GM10266 (cell line): ENCODE data around the gene CLSTN2.

Experiments
- DNase-seq: peaks from one replicate; pipeline ENCODE4 v3.0.0; 2012; ENCODE audit errors: extremely low spot score
- CTCF ChIP-seq: IDR thresholded peaks from 2 replicates; pipeline ENCODE4 v1.5.1; 2012; ENCODE audit warnings: mild to moderate bottlenecking, low read depth; ENCODE audit not compliant: control insufficient read depth, insufficient read depth; ENCODE audit errors: missing control alignments

CLSTN2 gene

GRCh38 chr3:140166861-140167599 lies 232.0 kb downstream of the CLSTN2 start:
- no peak for DNase-seq
- TF ChIP-seq CTCF: no peak

- no peak for DNase-seq
- no peak for TF ChIP-seq CTCF
These were observed 232.8 kb downstream of the CLSTN2 start for GRCh38 chr3:140167600-140168281.

- DNase-seq: peak; percentile 56
- no peak for TF ChIP-seq CTCF
These were observed 235.6 kb downstream of the CLSTN2 start for GRCh38 chr3:140170612-140171011.

- no peak for TF ChIP-seq CTCF
These were observed 241.5 kb downstream of the CLSTN2 start for GRCh38 chr3:140176526-140176925.

GRCh38 chr3:140177943-140178342 lies 243.0 kb downstream of the CLSTN2 start:
- TF ChIP-seq CTCF: no peak
- DNase-seq: no peak

More at GRCh38 chr3:140176526-140176925, 241.5 kb downstream of the CLSTN2 start:
- no peak for DNase-seq

GRCh38 chr3:140178482-140178881 lies 243.5 kb downstream of the CLSTN2 start:
- TF ChIP-seq CTCF: no peak
- no peak for DNase-seq

- DNase-seq: no peak
- no peak for TF ChIP-seq CTCF
These were observed 245.6 kb downstream of the CLSTN2 start for GRCh38 chr3:140180603-140181002.
